Tibial nerve (tissue), 4 donors: ENCODE data around the gene CTAGE1.

Experiments used
- CTCF ChIP-seq, 5 experiments: fragments of 200-600 bp in 3 of 5; fragments of 450-650 bp in 2 of 5; sonication (generic) in 3 of 5; IDR thresholded peaks; one replicate each; pipeline ENCODE4 v1.5.1; 2016 to 2019; ENCODE audit warnings: antibody characterized with exemption in 5 of 5, mild to moderate bottlenecking in 3 of 5, moderate library complexity in 2 of 5
- EP300 ChIP-seq, 2 donors: sonication (generic); formaldehyde crosslinking; IDR thresholded peaks; one replicate each; pipeline ENCODE4 v1.6.1; 2017; ENCODE audit warnings: antibody characterized with exemption in 2 of 2, mild to moderate bottlenecking in 1 of 2
- POLR2A ChIP-seq, 2 donors: fragments of 450-650 bp; IDR thresholded peaks; one replicate each; pipeline ENCODE4 v1.6.1; 2017; ENCODE audit warnings: antibody characterized with exemption in 2 of 2, mild to moderate bottlenecking in 2 of 2, moderate library complexity in 2 of 2

DNA sequence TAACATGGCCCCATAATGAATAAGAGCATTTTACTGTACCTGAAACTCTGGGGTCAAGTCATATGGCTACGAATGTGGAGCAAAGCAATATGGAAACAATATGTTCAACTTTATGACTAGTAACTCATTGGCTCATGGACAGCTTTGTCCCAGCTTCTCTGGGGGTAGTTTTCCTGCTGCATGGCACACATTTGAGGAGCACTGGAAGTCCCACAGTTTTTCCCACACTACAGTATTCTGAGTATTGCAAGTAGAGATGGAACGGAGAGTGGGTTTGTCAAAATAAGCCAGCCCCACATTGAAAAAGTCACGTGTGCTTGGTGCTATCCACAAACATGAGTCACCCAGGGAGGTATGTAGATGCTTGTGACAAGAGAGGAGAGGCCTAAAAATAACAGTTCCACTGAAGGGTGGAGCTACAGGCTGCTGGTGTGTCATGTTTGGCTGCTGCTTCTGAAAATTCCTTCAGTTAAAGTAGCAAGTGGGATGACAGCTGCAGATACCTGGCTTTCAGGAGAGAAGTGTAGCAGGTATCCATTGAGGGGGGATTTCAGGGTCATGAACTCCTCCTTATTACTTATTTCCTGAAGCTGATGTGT is 48.2 kb upstream of the CTAGE1 start:
- no peak for TF ChIP-seq CTCF (IDR thresholded peaks at IDR 0.05)
- no peak for TF ChIP-seq POLR2A (IDR thresholded peaks at IDR 0.05)
- TF ChIP-seq EP300 (IDR thresholded peaks at IDR 0.05) = peak in 1 of 2 donors; percentile 24
